GM12892 (cell line): Measurements from ENCODE around the gene CDK8.

Experiments used
- POLR2A ChIP-seq: IDR thresholded peaks from 2 replicates; pipeline ENCODE4 v1.6.1; 2011; ENCODE audit warnings: low read depth, low read length, control low read depth
- POLR2AphosphoS5 ChIP-seq: IDR thresholded peaks from 2 replicates; pipeline ENCODE4 v1.6.1; 2011; ENCODE audit warnings: low read depth, low read length, control low read depth
- TAF1 ChIP-seq: IDR thresholded peaks from 2 replicates; pipeline ENCODE4 v1.6.1; 2011; ENCODE audit warnings: low read depth, mild to moderate bottlenecking, control low read depth, low read length, borderline replicate concordance

- TF ChIP-seq POLR2A (no peak), POLR2AphosphoS5 (no peak), TAF1 (no peak)
These were observed 158.3 kb downstream of the CDK8 start for GRCh38 chr13:26412263-26412662.
